Kidney epithelial cell (primary cell): ENCODE measurements around the gene PFKL. TPM values are rescaled to one million over a fixed set of nuclear protein-coding genes. Genes with fewer than 3 reads are reported as not detected.

ENCODE experiments used
- DNase-seq: peaks from one replicate; pipeline ENCODE4 v3.0.0-alpha.2; 2010; ENCODE audit warnings: low read depth
- H3K27me3 ChIP-seq: 2 replicates; pipeline ENCODE4 v1.6.0; 2011; ENCODE audit warnings: low read length; ENCODE audit not compliant: control insufficient read depth, insufficient read depth
- H3K36me3 ChIP-seq: 2 replicates; pipeline ENCODE4 v1.5.1; 2011; ENCODE audit warnings: low read length; ENCODE audit not compliant: control insufficient read depth, insufficient read depth
- H3K4me3 ChIP-seq: 2 replicates; pipeline ENCODE4 v1.5.1; 2011; ENCODE audit warnings: low read depth, mild to moderate bottlenecking, control low read depth, low read length
- CTCF ChIP-seq: IDR thresholded peaks from 2 replicates; pipeline ENCODE4 v1.5.1; 2011; ENCODE audit warnings: mild to moderate bottlenecking, moderate library complexity, low read length, control low read depth, inconsistent platforms; ENCODE audit not compliant: insufficient read depth, poor library complexity, severe bottlenecking
- total RNA-seq: library from RNA; depleted of rRNA; stranded (reverse); fragments of >200 nt; gene quantifications from 2 replicates; pipeline ENCODE4 v1.2.3, GENCODE V29; 2015

The PFKL gene
- total RNA-seq, 1 donor from 2014 or later, result 75.8 TPM

DNA sequence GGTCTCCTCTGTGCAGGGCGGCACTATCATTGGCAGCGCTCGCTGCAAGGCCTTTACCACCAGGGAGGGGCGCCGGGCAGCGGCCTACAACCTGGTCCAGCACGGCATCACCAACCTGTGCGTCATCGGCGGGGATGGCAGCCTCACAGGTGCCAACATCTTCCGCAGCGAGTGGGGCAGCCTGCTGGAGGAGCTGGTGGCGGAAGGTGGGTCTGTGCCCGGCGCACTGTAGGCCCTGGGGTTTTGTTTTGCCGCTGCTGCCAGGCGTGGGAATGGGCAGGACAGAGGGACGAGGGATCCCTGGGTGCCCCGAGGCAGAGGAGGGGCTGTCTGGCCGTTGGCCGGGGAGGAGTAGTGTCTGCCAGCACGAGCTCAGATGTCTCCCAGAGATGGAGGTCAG is 12.2 kb downstream of the PFKL start:
- Histone ChIP-seq H3K27me3 (no peaks in the 10 kb centered on the region), H3K4me3 (no peak overlapping the region), H3K36me3 (no peaks in the 10 kb centered on the region)
- TF ChIP-seq CTCF, result no peak
- no peak for DNase-seq

DNA sequence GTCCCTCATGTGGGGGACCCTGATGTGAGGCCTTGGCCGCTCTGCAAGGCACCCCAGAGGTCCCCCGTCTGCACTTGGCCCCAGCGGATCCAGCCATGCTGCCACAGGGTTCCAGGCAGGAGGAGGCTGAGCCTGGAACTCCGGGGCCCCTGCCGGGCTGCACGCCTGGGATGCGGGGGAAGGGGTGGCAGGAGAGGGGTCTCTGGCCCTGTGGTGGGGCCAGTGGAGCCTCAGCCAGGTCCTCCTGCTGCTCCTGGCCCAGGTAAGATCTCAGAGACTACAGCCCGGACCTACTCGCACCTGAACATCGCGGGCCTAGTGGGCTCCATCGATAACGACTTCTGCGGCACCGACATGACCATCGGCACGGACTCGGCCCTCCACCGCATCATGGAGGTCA is 12.9 kb downstream of the PFKL start:
- H3K4me3 ChIP-seq, result no peak overlapping the region
- no peak for TF ChIP-seq CTCF

DNA sequence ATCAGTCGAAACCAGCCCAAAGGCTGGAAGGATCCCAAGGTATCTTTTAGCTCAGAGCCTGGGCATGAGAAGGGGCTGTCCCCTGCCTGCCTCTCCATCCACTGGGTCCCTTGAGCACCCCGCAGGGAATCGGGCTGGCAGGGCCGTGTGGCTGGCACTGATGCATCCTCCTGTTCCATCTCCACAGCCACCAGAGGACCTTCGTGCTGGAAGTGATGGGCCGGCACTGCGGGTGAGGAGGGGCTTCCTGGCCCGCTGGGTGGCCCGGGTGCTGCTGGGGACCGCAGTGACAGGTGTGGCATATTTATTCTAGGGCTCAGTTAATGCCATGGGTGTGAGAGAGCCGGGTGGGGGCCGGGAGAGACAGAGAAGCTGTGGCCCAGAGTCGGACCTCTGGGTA is 13.6 kb downstream of the PFKL start:
- no peak for TF ChIP-seq CTCF
- H3K36me3 ChIP-seq, result no peaks in the 10 kb centered on the region
- H3K4me3 ChIP-seq, result no peak overlapping the region
- no peak for DNase-seq
- no peaks in the 10 kb centered on the region for H3K27me3 ChIP-seq

More for the DNA sequence above, 12.9 kb downstream of the PFKL start:
- no peaks in the 10 kb centered on the region for H3K27me3 ChIP-seq
- no peak for DNase-seq
- no peaks in the 10 kb centered on the region for H3K36me3 ChIP-seq

GRCh38 chr21:44314128-44314527 is 14.3 kb downstream of the PFKL start:
- no peaks in the 10 kb centered on the region for H3K27me3 ChIP-seq
- no peaks in the 10 kb centered on the region for H3K36me3 ChIP-seq
- no peak overlapping the region for H3K4me3 ChIP-seq
- no peak for TF ChIP-seq CTCF
- no peak for DNase-seq

DNA sequence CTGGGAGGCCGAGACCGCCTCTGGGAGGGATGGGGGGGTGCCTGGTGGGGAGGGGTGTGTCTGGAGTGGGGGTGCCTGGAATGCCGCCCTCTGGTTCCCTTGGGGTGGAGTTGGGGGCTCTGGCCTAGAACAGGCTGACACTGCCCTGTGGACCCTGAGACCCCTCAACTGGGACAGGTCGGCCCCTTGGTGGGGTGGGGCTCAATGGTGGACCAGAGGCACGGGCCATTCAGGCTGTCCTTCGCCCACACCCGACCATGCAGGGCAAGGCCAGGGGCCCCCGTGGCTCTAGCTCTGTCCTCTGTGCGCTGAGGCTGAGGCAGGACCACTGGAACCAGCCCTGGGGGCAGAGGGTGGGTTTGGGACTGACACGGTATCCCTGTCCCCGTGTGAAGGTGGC is 14.7 kb downstream of the PFKL start:
- no peak for TF ChIP-seq CTCF
- no peak for DNase-seq
- no peaks in the 10 kb centered on the region for H3K27me3 ChIP-seq
- H3K4me3 ChIP-seq, result no peak overlapping the region
- no peaks in the 10 kb centered on the region for H3K36me3 ChIP-seq

DNA sequence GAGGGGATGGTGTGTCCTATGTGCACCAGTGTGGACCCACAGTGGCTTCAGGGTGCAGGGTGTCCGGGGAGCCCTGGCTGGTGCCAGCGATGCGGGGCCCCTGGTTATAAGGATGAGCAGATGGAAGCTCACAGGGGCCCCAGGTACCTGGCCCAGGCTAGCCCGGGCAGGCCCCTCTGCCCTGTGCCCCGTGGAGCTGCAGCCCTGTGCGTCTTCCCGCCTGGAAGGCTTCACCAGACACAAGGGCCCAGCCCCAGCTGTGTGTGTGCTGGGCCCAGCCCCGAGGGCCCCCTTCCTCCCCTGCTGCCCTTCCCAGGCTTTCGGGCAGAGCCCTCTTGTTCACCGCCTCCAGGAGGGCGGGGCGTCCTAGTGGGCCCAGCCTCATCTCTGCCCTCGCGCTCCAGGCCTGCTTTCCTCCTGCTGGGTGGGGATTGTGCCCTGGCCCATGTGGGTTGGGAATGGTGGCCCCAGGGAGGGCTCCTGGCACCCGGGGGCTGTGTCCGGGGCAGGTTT is 15.9 kb downstream of the PFKL start:
- H3K4me3 ChIP-seq, result no peak overlapping the region
- TF ChIP-seq CTCF, result no peak
- DNase-seq, result no peak
- H3K36me3 ChIP-seq, result no peaks in the 10 kb centered on the region
- no peaks in the 10 kb centered on the region for H3K27me3 ChIP-seq
